ENCODE measurements around the gene PLEKHO1. TPM values are rescaled to one million over a fixed set of nuclear protein-coding genes. Genes with fewer than 3 reads are reported as not detected.

The PLEKHO1 gene
- total RNA-seq, 1 donor from 2014 or later: 29.0 TPM

GRCh38 chr1:150150133-150151021, 661 bp downstream of the PLEKHO1 start:
- peak; percentile 54 for DNase-seq

- no peak for DNase-seq
Measured at GRCh38 chr1:150151291-150152181, 1.8 kb downstream of the PLEKHO1 start.

- no peak for DNase-seq
Measured at GRCh38 chr1:150152182-150152536, 2.4 kb downstream of the PLEKHO1 start.

- DNase-seq: peak; percentile 27
Measured at GRCh38 chr1:150152772-150153456, 3.2 kb downstream of the PLEKHO1 start.

GRCh38 chr1:150154143-150154542, 4.4 kb downstream of the PLEKHO1 start:
- no peak for DNase-seq

GRCh38 chr1:150155413-150156071, 5.8 kb downstream of the PLEKHO1 start:
- DNase-seq: no peak

GRCh38 chr1:150156868-150157603, 7.3 kb downstream of the PLEKHO1 start:
- DNase-seq: no peak

GRCh38 chr1:150159550-150159949, 9.8 kb downstream of the PLEKHO1 start:
- no peak for DNase-seq

- DNase-seq: peak; percentile 12
Measured at GRCh38 chr1:150160964-150161621, 11.4 kb downstream of the PLEKHO1 start.

- DNase-seq: peak; percentile 45
Measured at GRCh38 chr1:150161747-150162581, 12.2 kb downstream of the PLEKHO1 start.

GRCh38 chr1:150162582-150162861, 12.8 kb downstream of the PLEKHO1 start:
- DNase-seq: no peak

GRCh38 chr1:150162862-150163706, 13.4 kb downstream of the PLEKHO1 start:
- peak; percentile 97 for DNase-seq

GRCh38 chr1:150164224-150164623, 14.5 kb downstream of the PLEKHO1 start:
- DNase-seq: no peak

- DNase-seq: peak; percentile 20
Measured at GRCh38 chr1:150164779-150165178, 15.1 kb downstream of the PLEKHO1 start.

GRCh38 chr1:150165622-150166612, 16.2 kb downstream of the PLEKHO1 start:
- peak; percentile 72 for DNase-seq

- peak; percentile 76 for DNase-seq
Measured at GRCh38 chr1:150168960-150169601, 19.4 kb downstream of the PLEKHO1 start.

GRCh38 chr1:150171801-150172200, 22.1 kb downstream of the PLEKHO1 start:
- DNase-seq: no peak

All from tongue (tissue), 2 donors.